GM19193 (cell line): Measurements from ENCODE around the gene PTGR3.

ENCODE experiments used
- POLR2A ChIP-seq: IDR thresholded peaks from 4 replicates; pipeline ENCODE4 v1.6.1; 2011; ENCODE audit not compliant: insufficient read depth, insufficient read length; ENCODE audit errors: extremely low read depth

Gene PTGR3

GRCh38 chr18:75160364-75160763 lies 48.6 kb downstream of the PTGR3 start:
- TF ChIP-seq POLR2A: no peak

GRCh38 chr18:75159646-75160356 lies 49.1 kb downstream of the PTGR3 start:
- no peak for TF ChIP-seq POLR2A

- no peak for TF ChIP-seq POLR2A
Observed at GRCh38 chr18:75159238-75159518, 49.8 kb downstream of the PTGR3 start.
